Mesenchymal stem cell (in vitro differentiated cells and primary cell): ENCODE results near the gene RNASET2.

Experiments used
- DNase-seq: peaks from one replicate; pipeline ENCODE4 v3.0.0-alpha.2; 2013
- H2AFZ ChIP-seq: one replicate; pipeline ENCODE4 v1.6.1; 2013; ENCODE audit warnings: low read depth, mild to moderate bottlenecking, control low read depth, inconsistent platforms, low read length, moderate library complexity
- H2AK5ac ChIP-seq: 2 replicates; pipeline ENCODE4 v1.6.1; 2013; ENCODE audit warnings: low read length, moderate library complexity, mild to moderate bottlenecking, inconsistent platforms; ENCODE audit not compliant: severe bottlenecking
- H2BK120ac ChIP-seq: one replicate; pipeline ENCODE4 v1.6.1; 2013; ENCODE audit warnings: low read depth, mild to moderate bottlenecking, inconsistent platforms, low read length, moderate library complexity
- H2BK12ac ChIP-seq, 2 experiments: one replicate each; pipeline ENCODE4 v1.6.1; 2013; ENCODE audit warnings: inconsistent platforms in 2 of 2, low read length in 2 of 2, mild to moderate bottlenecking in 2 of 2, moderate library complexity in 2 of 2, control low read depth in 1 of 2
- H2BK15ac ChIP-seq: one replicate; pipeline ENCODE4 v1.6.1; 2013; ENCODE audit warnings: mild to moderate bottlenecking, low read depth, inconsistent platforms; ENCODE audit not compliant: poor library complexity, severe bottlenecking
- H2BK5ac ChIP-seq: 2 replicates; pipeline ENCODE4 v1.6.1; 2013; ENCODE audit warnings: low read depth, mild to moderate bottlenecking, low read length, control low read depth, inconsistent platforms; ENCODE audit not compliant: poor library complexity, severe bottlenecking
- H3K14ac ChIP-seq, 2 experiments: one replicate each; pipeline ENCODE4 v1.6.1; 2013; ENCODE audit warnings: inconsistent platforms in 2 of 2, low read length in 2 of 2, control low read depth in 1 of 2, mild to moderate bottlenecking in 1 of 2, moderate library complexity in 1 of 2
- H3K18ac ChIP-seq, 2 experiments: one replicate each; pipeline ENCODE4 v1.6.1; 2013; ENCODE audit warnings: inconsistent platforms in 2 of 2, low read length in 2 of 2, control low read depth in 1 of 2, low read depth in 1 of 2, mild to moderate bottlenecking in 1 of 2
- H3K23ac ChIP-seq, 2 experiments: one replicate each; pipeline ENCODE4 v1.6.1; 2013; ENCODE audit warnings: inconsistent platforms in 2 of 2, low read length in 2 of 2, mild to moderate bottlenecking in 2 of 2, moderate library complexity in 2 of 2, control low read depth in 1 of 2
- H3K27ac ChIP-seq: 2 replicates; pipeline ENCODE4 v1.5.1; 2013; ENCODE audit warnings: mild to moderate bottlenecking, moderate library complexity, low read length, control low read depth, inconsistent platforms; ENCODE audit not compliant: poor library complexity, severe bottlenecking
- H3K27me3 ChIP-seq, 2 experiments: 2 replicates each; pipeline versions ENCODE4 v1.6.1 to v1.7.0; 2013; ENCODE audit warnings: low read length in 2 of 2, mild to moderate bottlenecking in 2 of 2, moderate library complexity in 2 of 2, control low read depth in 1 of 2, inconsistent platforms in 1 of 2; ENCODE audit not compliant: control insufficient read depth in 1 of 2, insufficient read depth in 1 of 2
- H3K36me3 ChIP-seq, 2 experiments: 2 replicates each; pipeline versions ENCODE4 v1.6.1 to v1.7.0; 2013; ENCODE audit warnings: low read length in 2 of 2, control low read depth in 1 of 2, inconsistent platforms in 1 of 2, low read depth in 1 of 2, mild to moderate bottlenecking in 1 of 2; ENCODE audit not compliant: insufficient read depth in 2 of 2, control insufficient read depth in 1 of 2
- H3K4ac ChIP-seq, 2 experiments: one replicate each; pipeline ENCODE4 v1.6.1; 2013; ENCODE audit warnings: inconsistent platforms in 2 of 2, low read length in 2 of 2, mild to moderate bottlenecking in 2 of 2, moderate library complexity in 2 of 2, control low read depth in 1 of 2, low read depth in 1 of 2
- H3K4me1 ChIP-seq: 2 replicates; pipeline ENCODE4 v1.6.1; 2013; ENCODE audit warnings: low read depth, low read length, control low read depth; ENCODE audit not compliant: control insufficient read depth, insufficient read depth
- H3K4me2 ChIP-seq: 2 replicates; pipeline ENCODE4 v1.6.1; 2013; ENCODE audit warnings: low read length, mild to moderate bottlenecking, inconsistent platforms; ENCODE audit not compliant: poor library complexity, severe bottlenecking
- H3K4me3 ChIP-seq, 2 experiments: 2 replicates each; pipeline versions ENCODE4 v1.5.1 to v1.7.0; 2013; ENCODE audit warnings: low read length in 2 of 2, mild to moderate bottlenecking in 2 of 2, control low read depth in 1 of 2, low read depth in 1 of 2; ENCODE audit not compliant: insufficient read depth in 1 of 2
- H3K79me1 ChIP-seq: replicated peaks from 2 replicates; pipeline ENCODE4 v1.6.1; 2013; ENCODE audit warnings: mild to moderate bottlenecking, control low read depth, low read length, inconsistent platforms; ENCODE audit not compliant: poor library complexity, severe bottlenecking
- H3K9ac ChIP-seq: 2 replicates; pipeline ENCODE4 v1.7.0; 2013; ENCODE audit warnings: mild to moderate bottlenecking, low read length, moderate library complexity
- H3K9me3 ChIP-seq: 2 replicates; pipeline ENCODE4 v1.7.0; 2013; ENCODE audit warnings: mild to moderate bottlenecking, low read length; ENCODE audit not compliant: control insufficient read depth
- H4K8ac ChIP-seq: one replicate; pipeline ENCODE4 v1.6.1; 2013; ENCODE audit warnings: inconsistent platforms, mild to moderate bottlenecking, low read length, moderate library complexity
- H4K91ac ChIP-seq: one replicate; pipeline ENCODE4 v1.6.1; 2013; ENCODE audit warnings: mild to moderate bottlenecking, low read length, inconsistent platforms
- WGBS: methylation state at CpG from one replicate; pipeline ENCODE4 v1.1.7; 2013; ENCODE audit warnings: mixed read lengths; 5-methylcytosine and 5-hydroxymethylcytosine counted together

The RNASET2 gene

GRCh38 chr6:166947251-166947650, 9.1 kb downstream of the RNASET2 start:
- H3K18ac ChIP-seq, result no peak overlapping the region
- no peaks in the 10 kb centered on the region for H3K9me3 ChIP-seq
- no peak overlapping the region for H4K91ac ChIP-seq
- H3K4me3 ChIP-seq, result no peak overlapping the region
- no peak overlapping the region for H2AK5ac ChIP-seq
- H2BK12ac ChIP-seq, result no peak overlapping the region
- H3K23ac ChIP-seq, result no peak overlapping the region
- no peak overlapping the region for H3K27ac ChIP-seq
- no peak overlapping the region for H2BK120ac ChIP-seq
- H3K27me3 ChIP-seq, result no peaks in the 10 kb centered on the region
- no peak overlapping the region for H3K4ac ChIP-seq
- no peak overlapping the region for H3K14ac ChIP-seq
- no peak overlapping the region for H3K9ac ChIP-seq
- H3K36me3 ChIP-seq, result peaks cover 0 to 49% of the 10 kb centered on the region in 2 experiments
- H2AFZ ChIP-seq, result no peak overlapping the region
- peaks cover 15% of the 10 kb centered on the region for H3K79me1 ChIP-seq
- peaks cover 3% of the 10 kb centered on the region for H3K4me1 ChIP-seq
- no peak overlapping the region for H3K4me2 ChIP-seq
- H2BK5ac ChIP-seq, result no peak overlapping the region
- H4K8ac ChIP-seq, result no peak overlapping the region
- WGBS, result 87% methylated on average over 5 of the region's 5 CpGs
- no peak for DNase-seq
- no peak overlapping the region for H2BK15ac ChIP-seq

GRCh38 chr6:166946125-166946524, 10.2 kb downstream of the RNASET2 start:
- Histone ChIP-seq H2BK12ac (no peak overlapping the region), H3K36me3 (peaks cover 0 to 40% of the 10 kb centered on the region in 2 experiments), H4K8ac (peak overlapping the region; percentile 20), H3K27ac (no peak overlapping the region), H3K27me3 (no peaks in the 10 kb centered on the region), H2AK5ac (no peak overlapping the region), H3K9me3 (no peaks in the 10 kb centered on the region), H3K4me1 (peaks cover 3% of the 10 kb centered on the region), H3K4me3 (no peak overlapping the region), H3K4me2 (no peak overlapping the region), H3K14ac (no peak overlapping the region), H3K4ac (no peak overlapping the region), H2AFZ (no peak overlapping the region), H3K18ac (no peak overlapping the region), H2BK15ac (no peak overlapping the region), H3K79me1 (peaks cover 12% of the 10 kb centered on the region), H4K91ac (no peak overlapping the region), H3K23ac (no peak overlapping the region), H3K9ac (no peak overlapping the region), H2BK120ac (no peak overlapping the region), H2BK5ac (no peak overlapping the region)
- 95% methylated on average over 15 of the region's 16 CpGs for WGBS
- no peak for DNase-seq

DNA sequence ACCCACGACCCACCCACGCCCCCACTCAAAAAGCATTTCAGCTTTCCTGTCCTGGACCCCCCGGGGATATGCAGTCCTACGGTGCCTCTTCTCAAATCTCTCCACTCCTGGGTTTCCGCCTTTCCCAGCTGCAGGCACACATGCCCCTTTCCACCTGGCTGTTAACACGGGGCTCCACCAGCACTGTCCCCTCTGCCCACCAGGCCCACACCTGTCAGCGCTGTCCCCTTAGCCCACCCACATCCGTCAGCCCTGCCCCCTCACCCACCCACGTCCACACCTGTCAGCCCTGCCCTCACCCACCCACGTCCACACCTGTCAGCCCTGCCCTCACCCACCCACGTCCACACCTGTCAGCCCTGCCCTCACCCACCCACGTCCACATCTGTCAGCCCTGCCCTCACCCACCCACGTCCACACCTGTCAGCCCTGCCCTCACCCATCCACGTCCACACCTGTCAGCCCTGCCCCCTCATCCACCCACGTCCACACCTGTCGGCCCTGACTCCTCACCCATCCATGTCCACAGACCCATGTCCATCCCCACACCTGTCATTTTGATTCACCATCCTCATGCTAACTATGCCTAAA, 11.6 kb downstream of the RNASET2 start:
- H2BK15ac ChIP-seq, result no peak overlapping the region
- H4K91ac ChIP-seq, result no peak overlapping the region
- DNase-seq, result no peak
- no peak overlapping the region for H3K4ac ChIP-seq
- H3K18ac ChIP-seq, result no peak overlapping the region
- no peak overlapping the region for H2BK120ac ChIP-seq
- no peak overlapping the region for H2BK5ac ChIP-seq
- H3K4me1 ChIP-seq, result peaks cover 4% of the 10 kb centered on the region
- peaks cover 9% of the 10 kb centered on the region for H3K79me1 ChIP-seq
- H2BK12ac ChIP-seq, result no peak overlapping the region
- H3K14ac ChIP-seq, result no peak overlapping the region
- H3K9ac ChIP-seq, result no peak overlapping the region
- H2AK5ac ChIP-seq, result no peak overlapping the region
- no peaks in the 10 kb centered on the region for H3K9me3 ChIP-seq
- no peak overlapping the region for H3K4me3 ChIP-seq
- H3K36me3 ChIP-seq, result peaks cover 0 to 28% of the 10 kb centered on the region in 2 experiments
- H3K27ac ChIP-seq, result no peak overlapping the region
- no peak overlapping the region for H4K8ac ChIP-seq
- H3K4me2 ChIP-seq, result no peak overlapping the region
- 95% methylated on average over 16 of the region's 16 CpGs for WGBS
- no peak overlapping the region for H3K23ac ChIP-seq
- H3K27me3 ChIP-seq, result no peaks in the 10 kb centered on the region
- H2AFZ ChIP-seq, result no peak overlapping the region

DNA sequence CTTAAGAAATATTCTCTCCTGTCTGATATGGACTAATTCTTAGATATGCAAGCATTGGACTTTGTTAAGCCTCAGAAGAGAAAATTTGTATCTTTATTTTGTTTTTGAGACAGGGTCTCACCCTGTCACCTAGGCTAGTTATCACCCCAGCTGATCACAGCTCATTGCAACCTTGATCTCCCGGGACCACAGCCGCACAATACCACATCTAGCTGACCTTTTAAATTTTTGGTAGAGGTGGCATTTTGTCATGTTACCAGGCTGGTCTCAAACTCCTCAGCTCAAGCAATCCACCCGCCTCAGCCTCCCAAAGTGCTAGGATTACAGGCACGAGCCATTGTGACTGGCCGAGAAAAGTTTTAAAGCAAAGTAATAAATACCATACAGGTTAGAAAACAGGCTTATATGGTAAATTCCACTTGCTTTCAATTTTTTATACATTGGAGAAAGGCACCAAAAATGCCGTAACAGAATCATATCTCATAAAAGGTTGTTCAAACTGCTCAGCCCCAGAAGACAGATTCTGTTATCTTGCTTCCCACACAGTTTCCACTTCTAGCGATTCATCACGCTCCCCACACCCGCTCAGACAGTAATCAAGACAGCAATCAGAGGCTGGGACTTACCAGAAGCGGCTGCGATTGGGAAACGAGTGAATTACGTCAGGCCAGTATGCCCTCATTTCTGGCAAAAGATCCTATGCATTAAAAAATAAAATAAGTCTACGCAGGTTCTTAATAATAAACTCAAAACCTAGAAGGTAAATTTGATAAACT, 13.8 kb downstream of the RNASET2 start:
- Histone ChIP-seq H4K91ac (no peak overlapping the region), H3K4me2 (no peak overlapping the region), H3K9me3 (no peaks in the 10 kb centered on the region), H4K8ac (no peak overlapping the region), H3K79me1 (peaks cover 7% of the 10 kb centered on the region), H3K27me3 (no peaks in the 10 kb centered on the region), H3K4me1 (peaks cover 5% of the 10 kb centered on the region), H2BK15ac (no peak overlapping the region), H2BK120ac (no peak overlapping the region), H2BK12ac (no peak overlapping the region), H3K14ac (no peak overlapping the region), H3K36me3 (peaks cover 11 to 34% of the 10 kb centered on the region in 2 experiments), H3K27ac (no peak overlapping the region), H3K4me3 (no peak overlapping the region), H3K23ac (no peak overlapping the region), H3K18ac (no peak overlapping the region), H3K9ac (no peak overlapping the region), H3K4ac (no peak overlapping the region), H2AFZ (no peak overlapping the region), H2AK5ac (no peak overlapping the region), H2BK5ac (no peak overlapping the region)
- WGBS, result 95% methylated on average over 11 of the region's 14 CpGs
- DNase-seq, result no peak
